ENCODE data around the gene RNF128.

The RNF128 gene

GRCh38 chrX:106696502-106696901, 30.0 kb upstream of the RNF128 start:
- Histone ChIP-seq H2BK5ac (ENCODE audit: low read length) (no peak overlapping the region), H2AK5ac (ENCODE audit: low read depth, low read length) (no peak overlapping the region), H2BK120ac (ENCODE audit: low read depth, low read length) (no peak overlapping the region), H3K4me1 (ENCODE audit: control insufficient read depth in 2 of 2, insufficient read depth in 1 of 2, low read depth in 1 of 2, low read length in 2 of 2) (no peaks in the 10 kb centered on the region), H3K4me3 (ENCODE audit: low read length in 2 of 2) (no peak overlapping the region), H3K9me3 (replicated peaks in 1 of 2; ENCODE audit: control insufficient read depth in 2 of 2, insufficient read depth in 1 of 2, low read depth in 1 of 2, low read length in 2 of 2) (no peaks in the 10 kb centered on the region), H3K23ac (ENCODE audit: low read depth, low read length, poor library complexity) (no peak overlapping the region), H3K9ac (ENCODE audit: low read depth, low read length, poor library complexity) (no peak overlapping the region), H3K27ac (replicated peaks; ENCODE audit: low read length) (no peak overlapping the region), H2BK15ac (ENCODE audit: low read length) (no peak overlapping the region), H2BK12ac (ENCODE audit: low read length) (no peak overlapping the region), H4K91ac (ENCODE audit: low read depth, low read length, poor library complexity) (no peak overlapping the region), H3K4ac (ENCODE audit: low read length) (no peak overlapping the region), H3K4me2 (ENCODE audit: insufficient read depth, low read length, poor library complexity, severe bottlenecking) (no peak overlapping the region), H3K27me3 (ENCODE audit: control insufficient read depth in 3 of 3, insufficient read depth in 3 of 3, low read depth in 1 of 3, low read length in 3 of 3) (no peaks in the 10 kb centered on the region), H3K14ac (ENCODE audit: low read length) (no peak overlapping the region), H3K36me3 (replicated peaks in 1 of 2; ENCODE audit: control insufficient read depth in 2 of 2, insufficient read depth in 2 of 2, low read length in 2 of 2) (no peaks in the 10 kb centered on the region), H4K8ac (ENCODE audit: low read depth, low read length) (no peak overlapping the region), H3K18ac (ENCODE audit: low read length) (no peak overlapping the region), H3K79me1 (ENCODE audit: low read depth, low read length) (no peaks in the 10 kb centered on the region), H2AFZ (ENCODE audit: low read length) (no peak overlapping the region)
- DNase-seq (ENCODE audit: low spot score) = no peak
- WGBS, 2 donors (ENCODE audit: extremely low coverage in 2 of 2, insufficient read length in 2 of 2, insufficient replicate concordance in 1 of 2) = no CpG with 5 or more reads among the region's 3 CpGs

DNA sequence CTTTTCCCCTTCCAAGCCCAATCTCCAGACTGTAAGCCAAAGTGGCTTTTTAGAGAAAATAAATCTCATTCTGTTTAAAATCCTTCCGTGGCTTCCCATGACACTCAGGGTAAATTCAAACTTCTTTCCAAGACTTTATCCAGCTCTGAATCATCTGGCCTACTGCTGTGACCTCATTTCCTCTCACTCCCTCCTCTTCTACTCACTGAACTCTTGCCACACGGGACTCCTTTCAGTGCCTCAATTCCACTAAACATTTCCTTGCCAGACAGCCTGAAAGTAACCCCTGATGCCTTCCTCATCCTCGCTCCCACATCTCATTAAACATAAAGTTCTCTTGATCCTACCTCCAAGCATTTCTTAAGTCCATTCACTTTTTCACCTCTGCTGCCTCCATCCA, 27.8 kb upstream of the RNF128 start:
- H3K9ac ChIP-seq (ENCODE audit: low read depth, low read length, poor library complexity) = no peak overlapping the region
- H3K4me1 ChIP-seq (ENCODE audit: control insufficient read depth in 2 of 2, insufficient read depth in 1 of 2, low read depth in 1 of 2, low read length in 2 of 2) = no peaks in the 10 kb centered on the region
- no peak overlapping the region for H4K8ac ChIP-seq (ENCODE audit: low read depth, low read length)
- no peaks in the 10 kb centered on the region for H3K27me3 ChIP-seq (ENCODE audit: control insufficient read depth in 3 of 3, insufficient read depth in 3 of 3, low read depth in 1 of 3, low read length in 3 of 3)
- H3K23ac ChIP-seq (ENCODE audit: low read depth, low read length, poor library complexity) = no peak overlapping the region
- H2BK5ac ChIP-seq (ENCODE audit: low read length) = no peak overlapping the region
- H3K79me1 ChIP-seq (ENCODE audit: low read depth, low read length) = no peaks in the 10 kb centered on the region
- no peak for DNase-seq (ENCODE audit: low spot score)
- no peak overlapping the region for H3K4me3 ChIP-seq (ENCODE audit: low read length in 2 of 2)
- H3K9me3 ChIP-seq (replicated peaks in 1 of 2; ENCODE audit: control insufficient read depth in 2 of 2, insufficient read depth in 1 of 2, low read depth in 1 of 2, low read length in 2 of 2) = no peaks in the 10 kb centered on the region
- no peak overlapping the region for H2AK5ac ChIP-seq (ENCODE audit: low read depth, low read length)
- H3K4ac ChIP-seq (ENCODE audit: low read length) = no peak overlapping the region
- no peak overlapping the region for H3K27ac ChIP-seq (replicated peaks; ENCODE audit: low read length)
- H2AFZ ChIP-seq (ENCODE audit: low read length) = no peak overlapping the region
- no peak overlapping the region for H2BK12ac ChIP-seq (ENCODE audit: low read length)
- no peak overlapping the region for H4K91ac ChIP-seq (ENCODE audit: low read depth, low read length, poor library complexity)
- no peak overlapping the region for H3K18ac ChIP-seq (ENCODE audit: low read length)
- no CpG with 5 or more reads among the region's 3 CpGs for WGBS, 2 donors (ENCODE audit: extremely low coverage in 2 of 2, insufficient read length in 2 of 2, insufficient replicate concordance in 1 of 2)
- H3K4me2 ChIP-seq (ENCODE audit: insufficient read depth, low read length, poor library complexity, severe bottlenecking) = no peak overlapping the region
- no peak overlapping the region for H2BK120ac ChIP-seq (ENCODE audit: low read depth, low read length)
- no peak overlapping the region for H2BK15ac ChIP-seq (ENCODE audit: low read length)
- no peak overlapping the region for H3K14ac ChIP-seq (ENCODE audit: low read length)
- H3K36me3 ChIP-seq (replicated peaks in 1 of 2; ENCODE audit: control insufficient read depth in 2 of 2, insufficient read depth in 2 of 2, low read length in 2 of 2) = no peaks in the 10 kb centered on the region

GRCh38 chrX:106702636-106703035, 23.9 kb upstream of the RNF128 start:
- no CpG with 5 or more reads among the region's 1 CpG for WGBS, 2 donors (ENCODE audit: extremely low coverage in 2 of 2, insufficient read length in 2 of 2, insufficient replicate concordance in 1 of 2)
- Histone ChIP-seq H3K36me3 (replicated peaks in 1 of 2; ENCODE audit: control insufficient read depth in 2 of 2, insufficient read depth in 2 of 2, low read length in 2 of 2) (no peaks in the 10 kb centered on the region), H3K27me3 (ENCODE audit: control insufficient read depth in 3 of 3, insufficient read depth in 3 of 3, low read depth in 1 of 3, low read length in 3 of 3) (no peaks in the 10 kb centered on the region), H3K14ac (ENCODE audit: low read length) (no peak overlapping the region), H3K4me3 (ENCODE audit: low read length in 2 of 2) (no peak overlapping the region), H3K27ac (replicated peaks; ENCODE audit: low read length) (no peak overlapping the region), H2AFZ (ENCODE audit: low read length) (no peak overlapping the region), H3K9ac (ENCODE audit: low read depth, low read length, poor library complexity) (no peak overlapping the region), H2BK15ac (ENCODE audit: low read length) (no peak overlapping the region), H2BK120ac (ENCODE audit: low read depth, low read length) (no peak overlapping the region), H4K8ac (ENCODE audit: low read depth, low read length) (no peak overlapping the region), H3K79me1 (ENCODE audit: low read depth, low read length) (no peaks in the 10 kb centered on the region), H2AK5ac (ENCODE audit: low read depth, low read length) (no peak overlapping the region), H4K91ac (ENCODE audit: low read depth, low read length, poor library complexity) (no peak overlapping the region), H2BK5ac (ENCODE audit: low read length) (no peak overlapping the region), H3K4ac (ENCODE audit: low read length) (no peak overlapping the region), H3K4me1 (ENCODE audit: control insufficient read depth in 2 of 2, insufficient read depth in 1 of 2, low read depth in 1 of 2, low read length in 2 of 2) (no peaks in the 10 kb centered on the region), H3K23ac (ENCODE audit: low read depth, low read length, poor library complexity) (no peak overlapping the region), H3K18ac (ENCODE audit: low read length) (no peak overlapping the region), H2BK12ac (ENCODE audit: low read length) (no peak overlapping the region), H3K4me2 (ENCODE audit: insufficient read depth, low read length, poor library complexity, severe bottlenecking) (no peak overlapping the region), H3K9me3 (replicated peaks in 1 of 2; ENCODE audit: control insufficient read depth in 2 of 2, insufficient read depth in 1 of 2, low read depth in 1 of 2, low read length in 2 of 2) (no peaks in the 10 kb centered on the region)
- no peak for DNase-seq (ENCODE audit: low spot score)

GRCh38 chrX:106706466-106706865, 20.0 kb upstream of the RNF128 start:
- Histone ChIP-seq H2BK120ac (ENCODE audit: low read depth, low read length) (no peak overlapping the region), H3K4me3 (ENCODE audit: low read length in 2 of 2) (no peak overlapping the region), H3K18ac (ENCODE audit: low read length) (no peak overlapping the region), H2BK12ac (ENCODE audit: low read length) (no peak overlapping the region), H3K27ac (replicated peaks; ENCODE audit: low read length) (no peak overlapping the region), H3K9me3 (replicated peaks in 1 of 2; ENCODE audit: control insufficient read depth in 2 of 2, insufficient read depth in 1 of 2, low read depth in 1 of 2, low read length in 2 of 2) (no peaks in the 10 kb centered on the region), H2AK5ac (ENCODE audit: low read depth, low read length) (no peak overlapping the region), H3K23ac (ENCODE audit: low read depth, low read length, poor library complexity) (no peak overlapping the region), H2BK5ac (ENCODE audit: low read length) (no peak overlapping the region), H3K9ac (ENCODE audit: low read depth, low read length, poor library complexity) (no peak overlapping the region), H3K79me1 (ENCODE audit: low read depth, low read length) (no peaks in the 10 kb centered on the region), H3K4me2 (ENCODE audit: insufficient read depth, low read length, poor library complexity, severe bottlenecking) (no peak overlapping the region), H3K14ac (ENCODE audit: low read length) (no peak overlapping the region), H2BK15ac (ENCODE audit: low read length) (no peak overlapping the region), H3K4me1 (ENCODE audit: control insufficient read depth in 2 of 2, insufficient read depth in 1 of 2, low read depth in 1 of 2, low read length in 2 of 2) (no peaks in the 10 kb centered on the region), H3K4ac (ENCODE audit: low read length) (no peak overlapping the region), H3K36me3 (replicated peaks in 1 of 2; ENCODE audit: control insufficient read depth in 2 of 2, insufficient read depth in 2 of 2, low read length in 2 of 2) (no peaks in the 10 kb centered on the region), H4K8ac (ENCODE audit: low read depth, low read length) (no peak overlapping the region), H3K27me3 (ENCODE audit: control insufficient read depth in 3 of 3, insufficient read depth in 3 of 3, low read depth in 1 of 3, low read length in 3 of 3) (no peaks in the 10 kb centered on the region), H4K91ac (ENCODE audit: low read depth, low read length, poor library complexity) (no peak overlapping the region), H2AFZ (ENCODE audit: low read length) (no peak overlapping the region)
- no peak for DNase-seq (ENCODE audit: low spot score)
- WGBS, 2 donors (ENCODE audit: extremely low coverage in 2 of 2, insufficient read length in 2 of 2, insufficient replicate concordance in 1 of 2) = no CpG with 5 or more reads among the region's 3 CpGs
